HG02798 (cell line): ENCODE results near the gene SLC6A3.

Experiments used
- ATAC-seq: cut with Tn5 transposase; IDR thresholded peaks from one replicate; pipeline ENCODE4 v1.9.1; 2021; ENCODE audit warnings: mild to moderate bottlenecking; ENCODE audit not compliant: unreplicated experiment, poor library complexity

The SLC6A3 gene

DNA sequence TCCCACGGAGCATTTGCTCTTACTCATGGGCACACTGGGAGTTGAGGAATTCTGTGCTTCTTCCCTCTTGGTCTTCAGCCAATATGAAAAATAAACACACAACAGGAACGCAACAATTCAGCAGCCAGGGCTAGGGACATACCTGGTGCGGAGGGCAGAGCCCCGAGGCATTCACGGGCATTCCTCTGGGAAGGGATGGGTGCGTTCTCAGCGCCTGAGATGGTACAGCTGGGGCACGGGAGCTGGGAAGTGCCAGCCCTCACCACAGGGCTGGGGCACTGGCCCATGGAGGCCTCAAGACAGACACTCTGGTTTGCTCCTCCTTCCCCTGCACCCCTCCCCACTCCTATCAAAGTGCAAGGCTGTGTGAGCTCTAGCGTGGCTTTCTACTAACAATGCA lies 2.1 kb downstream of the SLC6A3 start:
- ATAC-seq, result no peak

DNA sequence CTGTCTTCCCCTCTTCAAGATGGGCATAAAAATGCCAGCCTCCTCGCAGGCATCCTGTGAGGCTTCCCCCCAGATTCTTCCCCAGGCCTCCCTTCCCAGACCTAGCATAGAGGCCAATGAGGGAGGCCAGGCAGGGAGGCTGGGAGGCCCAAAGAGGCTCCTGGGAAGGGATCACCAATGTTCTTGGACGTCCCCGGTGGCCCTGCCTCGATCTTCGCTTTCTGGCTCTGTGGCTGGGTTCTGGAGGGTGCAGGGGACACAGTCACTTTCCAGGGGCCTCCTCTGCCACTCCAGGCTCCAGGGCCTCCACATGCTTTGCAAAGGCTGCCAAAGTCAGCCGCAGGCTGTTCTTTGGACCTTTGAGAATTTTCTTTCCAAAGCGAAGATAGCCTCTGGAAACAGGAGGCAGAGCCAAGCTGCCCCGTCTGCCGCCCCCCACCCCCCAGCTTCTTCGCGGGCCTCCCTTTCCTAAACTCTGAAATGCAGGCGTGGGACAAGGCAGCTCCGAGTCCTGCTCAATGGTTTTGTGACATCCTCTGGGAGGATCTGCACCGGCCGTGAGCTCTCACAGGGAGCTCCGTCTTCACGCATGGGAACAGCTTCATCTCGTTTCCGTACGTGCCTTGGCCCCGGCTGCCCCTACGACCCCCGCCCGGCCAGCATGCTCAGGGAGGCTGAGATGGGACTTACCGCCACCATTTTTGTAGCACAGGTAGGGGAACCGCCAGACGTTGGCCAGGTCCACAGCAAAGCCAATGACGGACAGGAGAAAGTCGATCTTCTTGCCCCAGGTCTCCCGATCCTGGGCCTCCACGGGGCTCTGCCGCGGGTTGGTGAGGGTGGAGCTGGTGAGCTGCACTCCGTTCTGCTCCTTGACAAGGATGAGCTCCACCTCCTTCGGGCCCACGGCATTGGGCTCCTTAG lies 2.8 kb downstream of the SLC6A3 start:
- no peak for ATAC-seq

DNA sequence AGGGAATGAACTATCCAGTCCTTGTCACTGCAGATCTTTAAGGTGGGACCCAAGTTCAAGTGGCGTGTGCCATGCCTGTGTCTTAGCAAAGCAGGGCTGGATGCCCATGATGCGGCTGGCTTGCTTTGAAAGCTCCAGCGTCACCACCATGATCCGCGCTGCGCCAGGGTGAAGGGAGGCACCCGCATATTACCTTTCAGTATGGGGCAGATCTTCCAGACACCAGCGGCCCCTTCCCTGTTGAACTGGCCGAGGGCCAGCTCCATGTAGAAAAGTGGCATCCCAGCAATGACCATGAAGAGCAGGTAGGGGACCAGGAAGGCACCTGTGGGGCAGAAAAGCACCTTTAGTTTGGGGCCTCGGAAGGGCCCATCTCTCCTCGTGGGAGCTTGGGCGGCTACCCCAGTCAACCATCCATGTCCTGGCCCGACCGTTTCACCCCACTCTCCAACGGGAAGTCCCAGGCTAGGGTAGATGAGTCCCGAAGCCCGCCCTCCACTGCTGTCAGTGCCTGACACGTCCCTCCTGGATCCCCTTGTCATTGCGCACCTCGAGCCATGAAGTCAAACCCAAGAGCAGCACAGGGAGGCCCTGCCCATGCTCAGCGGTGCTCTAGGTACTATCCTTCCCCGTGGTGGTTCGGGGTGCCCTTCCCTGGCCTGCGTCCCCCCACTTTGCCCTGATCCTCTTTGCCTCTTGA lies 3.9 kb downstream of the SLC6A3 start:
- no peak for ATAC-seq

DNA sequence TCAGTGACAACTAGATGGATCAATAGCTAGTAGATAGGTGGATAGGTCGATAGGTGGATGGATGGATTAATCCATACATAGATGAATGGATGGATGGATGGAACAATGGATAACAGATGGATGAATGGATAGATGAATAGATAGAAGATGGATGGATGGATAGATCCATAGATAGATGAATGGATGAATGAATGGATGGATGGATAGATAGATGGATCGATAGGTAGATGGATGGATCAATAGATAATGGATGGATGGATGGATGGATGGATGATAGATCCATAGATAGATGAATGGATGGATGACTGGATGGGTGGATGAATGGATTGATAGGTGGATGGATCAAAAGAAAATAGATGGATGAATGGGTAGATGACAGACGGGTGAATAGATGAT lies 5.1 kb downstream of the SLC6A3 start:
- ATAC-seq, result no peak

DNA sequence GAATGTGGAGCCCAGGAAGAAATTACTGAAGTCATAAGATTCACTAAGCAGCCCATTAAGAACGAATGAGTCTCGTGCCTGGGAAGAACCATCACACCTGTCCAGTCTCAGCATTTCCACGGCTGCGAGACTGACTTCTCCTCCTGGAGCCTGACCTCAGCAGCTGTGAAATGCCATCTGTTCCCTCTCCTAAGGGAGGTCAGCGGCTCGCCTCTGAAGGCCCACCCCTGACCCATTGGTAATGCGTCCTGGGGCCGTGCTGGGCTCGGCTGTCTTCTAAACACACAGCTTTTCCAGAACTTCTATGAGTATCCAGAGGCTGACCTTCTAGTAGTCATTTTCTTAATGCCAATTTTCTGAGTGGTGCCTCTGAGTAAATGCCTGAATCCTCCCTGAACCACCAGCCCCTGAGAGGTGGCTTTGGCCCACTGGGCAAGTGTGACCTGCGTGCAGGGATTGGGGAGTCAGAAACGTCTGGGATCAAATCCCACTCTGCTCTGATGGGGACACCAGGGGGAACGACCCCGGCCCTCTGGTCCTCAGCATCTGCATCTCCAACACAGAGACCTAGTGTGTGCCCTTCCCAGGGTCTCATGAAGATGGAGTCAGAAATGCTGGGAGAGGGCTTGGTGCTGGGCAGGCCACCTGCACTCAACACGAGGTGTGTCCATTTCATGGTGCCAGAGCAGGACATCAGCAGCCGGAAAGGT lies 5.7 kb downstream of the SLC6A3 start:
- no peak for ATAC-seq

DNA sequence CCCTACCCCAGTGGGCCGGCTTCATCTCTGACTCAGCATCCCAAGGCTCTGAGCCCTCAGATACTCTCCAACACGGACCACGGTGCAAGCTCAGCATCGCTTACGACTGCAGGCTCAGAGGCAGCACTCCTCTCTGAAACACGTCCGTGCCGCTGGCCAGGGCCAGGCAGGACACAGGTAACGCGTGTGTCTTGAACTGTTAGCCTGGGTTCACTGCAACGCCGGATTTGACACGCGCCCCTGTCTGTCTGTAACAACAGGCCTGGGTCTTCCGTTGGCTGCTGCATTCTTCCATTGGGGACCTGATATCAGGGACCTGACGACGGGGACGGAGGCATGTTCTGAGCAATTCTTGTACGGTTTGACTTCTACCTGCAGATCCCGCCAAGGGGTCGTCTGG lies 6.4 kb downstream of the SLC6A3 start:
- no peak for ATAC-seq

DNA sequence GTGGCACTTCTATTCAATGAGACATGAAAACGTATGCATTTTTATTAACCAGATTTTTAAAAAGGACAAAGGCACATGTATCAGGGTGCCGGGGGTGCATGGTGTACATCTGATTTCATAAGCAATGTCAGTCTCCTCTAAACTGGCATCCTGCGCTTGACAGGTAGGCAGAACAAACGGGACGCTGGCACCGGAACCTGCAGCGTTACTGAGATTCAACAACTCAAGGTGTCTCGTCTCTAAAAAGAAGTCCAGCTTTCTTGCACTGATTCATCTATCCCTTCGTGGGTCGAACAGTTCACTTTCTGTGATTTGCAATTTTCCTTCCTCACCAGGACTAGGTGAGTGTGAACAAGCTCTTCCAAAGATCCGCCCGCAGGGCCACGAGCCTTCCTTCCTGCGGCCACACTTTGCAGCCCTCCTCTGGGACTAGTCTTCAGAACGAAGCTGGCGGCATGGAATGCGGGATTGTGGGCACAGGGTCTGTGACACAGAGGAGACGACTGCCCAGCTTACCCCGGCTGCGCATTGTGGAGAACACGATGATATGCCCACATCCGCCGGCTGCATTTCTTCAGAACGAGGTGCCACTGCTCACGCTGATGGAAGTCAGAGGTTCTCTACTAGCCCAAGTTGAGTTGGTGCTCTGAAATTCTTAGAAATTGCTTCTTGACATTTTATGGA lies 7.2 kb downstream of the SLC6A3 start:
- ATAC-seq, result no peak

DNA sequence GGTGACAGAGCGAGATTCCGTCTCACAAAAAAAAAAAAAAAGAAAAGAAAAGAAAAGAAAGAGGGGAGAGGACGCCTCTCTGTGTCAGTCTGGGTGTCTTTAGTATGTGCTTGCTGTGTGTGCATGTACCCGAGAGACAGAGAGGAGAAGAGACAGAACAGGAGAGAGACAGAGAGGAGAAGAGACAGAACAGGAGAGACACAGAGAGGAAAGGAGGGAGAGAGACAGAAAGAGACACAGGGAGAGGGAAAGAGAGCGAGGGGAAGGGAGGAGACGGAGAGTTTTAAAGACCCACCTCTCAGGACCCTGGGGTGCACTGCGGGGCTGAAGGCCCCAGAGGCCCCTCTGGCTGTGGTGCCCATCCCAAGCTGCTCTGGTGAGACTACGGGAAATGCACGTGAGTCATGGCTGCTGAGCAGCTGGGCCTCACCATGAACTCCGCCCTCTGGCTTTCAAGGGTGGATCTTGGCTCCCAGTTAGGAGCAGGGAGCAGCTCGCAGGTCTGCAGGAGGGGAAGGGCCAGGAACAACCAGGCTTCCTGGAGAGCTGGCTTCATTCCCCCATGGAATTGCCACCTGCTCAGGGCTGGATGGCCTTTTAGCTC lies 7.9 kb downstream of the SLC6A3 start:
- ATAC-seq, result no peak

DNA sequence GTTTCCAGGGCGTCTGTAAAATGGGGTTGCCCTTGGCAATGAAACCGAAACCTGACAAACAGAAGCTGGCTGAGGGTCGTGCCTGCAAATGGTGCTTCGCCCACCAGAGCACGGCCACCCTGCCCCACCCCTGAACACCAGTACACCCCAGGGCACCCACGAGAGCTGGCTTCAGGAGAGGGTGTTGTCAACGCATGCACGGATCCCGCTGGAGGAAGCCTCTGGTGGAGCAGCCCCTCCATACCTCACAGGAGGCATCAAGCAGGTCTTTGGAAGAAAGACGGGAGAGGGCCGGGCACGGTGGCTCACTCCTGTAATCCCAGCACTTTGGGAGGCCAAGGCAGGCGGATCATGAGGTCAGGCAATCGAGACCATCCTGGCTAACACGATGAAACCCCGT lies 8.6 kb downstream of the SLC6A3 start:
- no peak for ATAC-seq

DNA sequence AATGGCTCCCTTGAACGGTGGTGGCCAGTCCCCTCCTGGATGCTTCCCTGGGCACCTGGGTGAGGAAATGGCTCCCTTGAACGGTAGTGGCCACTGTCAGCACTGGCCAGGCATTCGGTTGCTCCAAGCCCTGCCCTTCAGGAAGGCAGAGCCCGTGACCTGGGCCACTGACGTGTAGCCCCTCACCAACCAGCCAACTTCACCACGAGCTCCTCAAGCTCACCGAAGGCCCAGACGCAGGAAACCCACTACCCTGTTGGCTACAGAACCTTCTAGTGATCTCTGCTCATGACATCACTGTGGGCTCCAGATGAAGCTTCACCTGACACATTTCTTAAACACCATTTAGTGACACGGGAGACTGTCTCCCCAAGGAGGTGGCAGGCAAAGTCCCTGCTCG lies 9.2 kb downstream of the SLC6A3 start:
- ATAC-seq, result no peak

DNA sequence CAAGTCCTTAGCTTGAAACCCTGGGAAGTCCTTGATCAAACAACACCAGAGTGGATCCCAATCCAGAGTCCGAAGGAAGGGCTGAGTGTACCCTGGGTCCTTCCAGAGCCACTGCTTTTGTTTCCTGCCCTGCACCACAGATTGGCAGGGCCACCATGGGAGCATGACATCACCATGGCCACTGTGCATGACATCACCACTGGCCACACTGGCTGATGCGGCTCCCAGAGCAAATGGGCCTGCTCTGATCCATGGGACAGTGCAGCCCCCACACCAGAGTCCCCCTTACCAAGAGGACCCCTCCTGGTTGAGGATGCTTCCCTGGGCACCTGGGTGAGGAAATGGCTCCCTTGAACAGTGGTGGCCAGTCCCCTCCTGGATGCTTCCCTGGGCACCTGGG lies 9.9 kb downstream of the SLC6A3 start:
- no peak for ATAC-seq

DNA sequence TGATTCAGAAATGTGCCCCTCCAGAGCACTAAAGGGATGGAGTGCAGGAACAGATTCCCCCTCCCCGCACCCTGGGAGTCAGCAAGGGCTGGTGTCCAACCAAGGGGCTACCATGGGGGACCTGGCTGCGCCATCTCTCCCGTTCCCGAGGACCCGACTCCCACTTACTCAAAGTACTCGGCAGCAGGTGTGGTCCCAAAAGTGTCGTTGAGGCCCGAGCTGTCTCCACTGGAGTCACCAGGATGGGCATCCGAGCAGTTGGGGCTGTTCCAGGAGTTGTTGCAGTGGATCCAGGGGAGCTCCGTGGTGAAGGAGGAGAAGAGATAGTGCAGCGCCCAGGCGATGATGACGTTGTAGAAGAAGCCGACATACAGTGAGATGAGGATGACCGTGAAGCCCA lies 12.9 kb downstream of the SLC6A3 start:
- ATAC-seq, result no peak

DNA sequence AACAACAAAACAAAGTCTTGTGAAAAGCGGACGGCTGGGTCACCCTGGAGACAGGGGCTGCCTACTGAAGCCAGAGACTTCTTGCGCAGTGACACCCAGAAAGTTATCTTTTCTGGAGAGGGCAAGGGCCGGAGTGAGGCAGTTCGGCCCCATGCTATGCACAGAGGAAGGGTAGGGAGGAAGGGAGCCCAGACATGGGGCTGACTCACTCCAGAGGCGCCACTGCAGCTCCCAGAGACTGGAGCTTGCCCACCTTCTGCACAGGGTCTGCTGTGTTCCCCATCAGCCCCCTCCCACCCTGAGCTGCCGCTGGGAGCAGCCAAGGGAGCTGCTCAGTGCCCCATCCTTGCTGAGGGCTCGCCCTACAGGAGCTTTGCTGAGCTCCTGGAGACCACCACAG lies 13.3 kb downstream of the SLC6A3 start:
- no peak for ATAC-seq

DNA sequence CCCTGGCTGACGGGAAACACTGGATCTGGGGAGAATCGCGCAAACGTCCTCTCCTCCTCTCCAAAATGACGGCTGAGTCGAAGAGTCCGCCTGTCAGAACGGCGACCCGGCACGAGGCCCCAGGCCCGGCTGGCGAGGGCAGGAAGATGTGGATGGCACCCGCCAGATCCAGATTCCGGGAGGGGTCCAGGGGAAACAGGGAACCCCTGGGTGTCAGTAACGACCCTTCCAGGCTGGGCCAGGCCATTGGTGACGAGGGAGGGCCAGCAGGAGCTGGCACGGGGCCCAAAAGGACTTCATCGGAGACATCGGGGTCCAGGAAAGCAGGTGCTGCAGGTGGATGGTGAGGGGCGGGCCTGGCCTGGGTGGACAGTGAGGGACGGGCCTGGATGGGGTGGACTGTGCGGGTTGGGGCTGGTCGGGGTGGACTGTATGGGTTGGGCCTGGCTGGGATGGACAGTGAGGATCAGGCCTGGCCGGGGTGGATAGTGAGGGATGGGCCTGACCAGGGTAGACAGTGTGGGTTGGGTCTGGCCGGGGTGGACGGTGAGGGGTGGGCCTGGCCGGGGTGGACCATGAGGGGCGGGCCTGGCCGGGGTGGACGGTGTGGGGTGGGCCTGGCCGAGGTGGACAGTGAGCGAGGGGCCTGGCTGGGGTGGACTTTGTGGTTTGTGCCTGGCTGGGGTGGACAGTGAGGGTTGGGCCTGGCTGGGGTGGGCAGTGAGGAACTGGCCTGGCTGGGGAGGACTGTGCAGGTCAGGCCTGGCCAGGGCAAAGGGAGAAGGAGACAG lies 14.0 kb downstream of the SLC6A3 start:
- ATAC-seq, result no peak

DNA sequence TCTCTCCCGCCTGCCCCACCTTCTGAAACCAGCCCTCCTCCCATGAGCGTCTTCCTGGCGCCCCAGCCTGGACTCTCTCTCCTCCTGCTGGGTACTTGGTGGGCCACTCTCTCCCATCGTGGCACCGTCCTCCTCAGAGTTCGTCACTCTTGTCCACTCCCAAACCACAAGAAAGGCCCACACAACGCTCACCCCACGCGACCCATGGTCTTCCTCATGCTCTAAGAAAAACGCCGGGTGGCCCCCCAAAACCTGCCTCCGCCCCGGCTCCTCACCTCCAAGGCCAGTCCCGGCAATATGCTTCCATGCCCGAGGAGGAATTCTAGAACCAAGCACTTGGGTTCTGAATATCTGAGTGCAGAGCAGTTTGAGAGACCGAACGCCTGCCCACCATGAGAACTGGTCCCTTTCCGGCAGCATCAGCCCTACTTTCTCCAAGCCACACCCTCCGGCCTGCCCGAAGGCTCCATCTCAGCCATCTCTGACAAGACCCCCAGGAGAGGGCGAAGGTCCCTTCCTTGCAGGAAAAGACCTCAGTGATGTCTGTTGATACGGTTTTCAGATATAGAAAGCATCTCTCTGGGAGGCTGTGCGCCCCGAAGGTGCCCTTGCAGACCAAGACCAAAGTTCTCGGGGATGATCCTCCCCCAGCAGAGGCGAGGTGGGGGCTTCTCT lies 15.0 kb downstream of the SLC6A3 start:
- no peak for ATAC-seq

DNA sequence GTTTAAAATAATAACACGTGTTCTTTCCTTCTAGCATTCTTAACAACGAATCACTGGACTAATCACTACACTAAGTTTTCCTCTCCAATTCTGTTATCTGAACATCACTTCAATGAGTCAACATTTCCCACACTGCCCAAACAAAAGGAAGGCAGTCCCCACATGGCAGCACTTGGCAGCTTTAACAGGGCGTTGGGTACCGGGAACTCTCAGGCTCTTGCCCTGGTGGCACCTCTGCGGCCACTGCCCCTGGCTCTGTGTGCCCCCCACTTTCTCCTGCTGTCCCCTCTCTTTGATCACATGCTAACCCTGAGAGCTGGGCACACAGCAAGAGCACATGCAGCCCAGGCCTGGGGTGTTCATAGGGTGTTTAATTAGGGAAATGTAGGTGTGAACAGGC lies 15.7 kb downstream of the SLC6A3 start:
- no peak for ATAC-seq

DNA sequence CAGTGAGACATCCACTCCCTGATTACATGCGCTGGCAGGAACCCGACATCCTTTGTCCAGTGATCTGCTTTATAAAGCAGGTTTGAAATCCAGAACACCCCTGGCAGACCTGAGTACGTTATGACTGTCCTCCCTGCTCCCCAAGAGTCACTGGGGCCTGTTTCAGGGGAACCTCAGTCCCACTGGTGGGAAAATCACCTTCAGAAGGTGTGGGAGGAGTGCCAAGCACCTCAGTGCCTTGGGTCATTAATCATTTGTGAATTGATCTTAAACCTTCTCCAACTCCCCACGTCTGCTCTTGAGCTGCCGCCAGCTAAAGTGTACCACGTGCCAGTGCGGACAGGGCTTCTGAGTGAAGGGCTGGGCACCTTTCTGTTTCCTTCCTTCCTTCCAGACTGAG lies 16.2 kb downstream of the SLC6A3 start:
- ATAC-seq, result no peak

DNA sequence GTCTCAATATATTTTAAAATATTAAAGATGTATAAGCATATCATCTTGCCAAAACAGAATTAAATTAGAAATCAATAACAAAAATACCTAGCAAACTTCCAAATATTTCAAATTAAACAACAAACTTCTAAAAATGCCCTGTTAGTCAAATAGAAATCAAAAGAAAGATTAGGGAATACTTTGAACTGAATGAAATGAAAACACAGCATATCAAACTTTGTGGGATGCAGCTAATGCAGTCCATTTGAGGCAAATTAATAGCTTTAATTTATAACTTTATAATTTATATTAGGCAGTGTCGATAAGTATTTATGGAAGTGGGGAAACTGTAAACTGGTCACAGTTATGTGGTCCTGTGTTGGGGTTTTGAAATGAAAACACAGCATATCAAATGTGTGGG lies 17.1 kb downstream of the SLC6A3 start:
- no peak for ATAC-seq

DNA sequence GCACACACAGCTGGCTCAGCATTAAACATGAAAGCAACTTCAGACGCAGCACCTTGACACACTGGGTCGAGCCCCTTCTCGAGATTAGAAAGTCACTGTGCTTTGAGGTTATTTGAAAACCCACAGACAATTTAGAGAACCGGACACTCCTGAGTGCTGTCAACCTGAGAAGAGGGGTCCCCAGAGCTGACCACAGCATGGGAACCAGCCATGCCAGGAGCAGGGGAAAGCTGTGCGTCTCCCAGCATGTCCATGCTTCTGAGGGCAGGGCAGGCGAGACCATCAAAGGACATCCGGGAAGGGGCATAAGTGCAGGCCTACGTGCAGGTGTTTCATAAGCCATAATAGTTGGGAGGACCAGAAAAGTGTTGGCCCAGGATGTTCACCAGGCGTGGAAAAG lies 20.5 kb downstream of the SLC6A3 start:
- ATAC-seq, result no peak
